Activated CD8-positive, alpha-beta memory T cell treated with anti-CD3 and anti-CD28 coated beads, Interleukin-2, amount 50 U/mL, for 1 hour (primary cell): Measurements from ENCODE around the gene GCNT2.
"Not testable (repeated sequence)": the region's sequence is repeated elsewhere in the genome, so short reads cannot be mapped to it uniquely, and the experiment has no call there.

ENCODE experiments used
- DNase-seq: peaks from one replicate; pipeline ENCODE4 v3.0.0-alpha.2; 2020; ENCODE audit errors: extremely low read depth

Gene GCNT2

GRCh38 chr6:10514049-10514780, 6.9 kb upstream of the GCNT2 start:
- DNase-seq, result no peak

- no peak for DNase-seq
Measured at GRCh38 chr6:10516953-10517352, 4.2 kb upstream of the GCNT2 start.

- no peak for DNase-seq
Measured at GRCh38 chr6:10518557-10519407, 2.4 kb upstream of the GCNT2 start.

- not testable (repeated sequence) for DNase-seq
Measured at GRCh38 chr6:10519408-10519697, 1.8 kb upstream of the GCNT2 start.

- no peak for DNase-seq
Measured at GRCh38 chr6:10520468-10520867, 683 bp upstream of the GCNT2 start.

- DNase-seq, result no peak
Measured at GRCh38 chr6:10522929-10523573, 1.9 kb downstream of the GCNT2 start.

GRCh38 chr6:10526156-10526555, 5.0 kb downstream of the GCNT2 start:
- DNase-seq, result no peak

- no peak for DNase-seq
Measured at GRCh38 chr6:10528158-10528981, 7.2 kb downstream of the GCNT2 start.

GRCh38 chr6:10529231-10529801, 8.2 kb downstream of the GCNT2 start:
- DNase-seq, result no peak

- DNase-seq, result not testable (repeated sequence)
Measured at GRCh38 chr6:10529828-10530374, 8.8 kb downstream of the GCNT2 start.

- DNase-seq, result no peak
Measured at GRCh38 chr6:10531503-10531902, 10.4 kb downstream of the GCNT2 start.

GRCh38 chr6:10531942-10532341, 10.8 kb downstream of the GCNT2 start:
- DNase-seq, result no peak

- DNase-seq, result no peak
Measured at GRCh38 chr6:10532392-10532791, 11.2 kb downstream of the GCNT2 start.

GRCh38 chr6:10534419-10534762, 13.2 kb downstream of the GCNT2 start:
- no peak for DNase-seq

GRCh38 chr6:10535193-10535592, 14.0 kb downstream of the GCNT2 start:
- no peak for DNase-seq

- DNase-seq, result no peak
Measured at GRCh38 chr6:10537726-10538125, 16.6 kb downstream of the GCNT2 start.

GRCh38 chr6:10540073-10540746, 19.1 kb downstream of the GCNT2 start:
- DNase-seq, result no peak

- DNase-seq, result no peak
Measured at GRCh38 chr6:10541591-10541990, 20.4 kb downstream of the GCNT2 start.

GRCh38 chr6:10542213-10542612, 21.1 kb downstream of the GCNT2 start:
- no peak for DNase-seq

- no peak for DNase-seq
Measured at GRCh38 chr6:10543488-10543887, 22.3 kb downstream of the GCNT2 start.

GRCh38 chr6:10545482-10545881, 24.3 kb downstream of the GCNT2 start:
- DNase-seq, result no peak
